GM19240 (cell line): Measurements from ENCODE around the gene CRBN.

Source experiments
- DNase-seq: peaks from one replicate; pipeline ENCODE4 v3.0.0; 2011; ENCODE audit warnings: low spot score; ENCODE audit not compliant: insufficient read length

Gene CRBN

DNA sequence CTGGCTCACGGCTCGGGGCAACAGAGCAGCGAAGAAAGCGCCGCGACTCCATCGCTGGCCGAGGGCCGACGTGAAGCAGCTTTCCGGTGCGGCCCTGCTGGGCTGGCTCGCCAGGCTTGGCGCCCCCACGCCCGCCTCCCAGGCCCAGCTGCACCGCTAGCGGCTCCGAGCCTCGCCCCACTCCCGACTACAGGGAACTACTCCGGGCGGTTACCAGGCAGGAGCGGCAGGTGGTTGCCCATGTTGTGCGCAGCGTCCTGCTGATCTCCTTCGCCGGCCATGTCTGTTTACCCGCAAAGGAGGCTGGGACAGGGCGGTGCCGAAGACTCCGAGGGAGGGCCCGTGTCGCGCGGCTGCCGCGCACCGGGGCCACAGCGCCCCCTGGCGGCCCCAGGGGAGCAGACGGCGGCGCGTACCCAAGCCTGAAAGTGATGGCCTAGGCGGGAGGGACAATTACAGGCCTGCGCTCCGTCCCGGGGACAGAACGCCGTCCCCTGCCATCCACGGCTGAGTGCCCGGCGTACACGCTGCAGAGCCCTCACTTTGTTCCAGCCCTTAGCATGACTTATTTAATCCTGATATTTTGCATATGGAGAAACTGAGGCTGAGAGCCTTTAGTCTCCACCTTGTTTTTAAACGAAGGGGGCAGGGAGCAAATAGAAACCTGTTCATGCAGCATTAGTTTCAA is at the start of gene CRBN:
TSS of gene CRBN (minus strand) at position 285 of the 688 bp plus-strand sequence. CDS start at position 281, 4 bp downstream.
- peak; percentile 79 for DNase-seq

DNA sequence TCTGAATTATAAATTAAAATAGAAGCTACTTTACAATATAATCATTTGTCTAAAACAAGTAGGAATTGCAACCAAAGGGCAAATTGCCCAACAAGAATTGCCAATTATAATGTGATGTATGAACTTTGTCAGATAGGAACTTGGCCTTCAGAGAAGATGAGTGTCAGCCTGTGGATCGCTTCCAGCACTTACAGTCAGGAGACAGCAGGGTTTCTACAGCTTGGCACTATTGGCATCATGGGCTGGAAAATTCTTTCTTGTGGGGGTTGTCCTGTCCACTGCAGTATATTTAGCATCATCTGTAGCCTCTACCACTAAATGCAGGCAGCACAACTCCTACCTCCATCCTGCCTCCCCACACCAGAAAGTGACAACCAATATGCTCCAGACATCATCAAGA is 48.1 kb upstream of the CRBN start:
- DNase-seq: no peak

DNA sequence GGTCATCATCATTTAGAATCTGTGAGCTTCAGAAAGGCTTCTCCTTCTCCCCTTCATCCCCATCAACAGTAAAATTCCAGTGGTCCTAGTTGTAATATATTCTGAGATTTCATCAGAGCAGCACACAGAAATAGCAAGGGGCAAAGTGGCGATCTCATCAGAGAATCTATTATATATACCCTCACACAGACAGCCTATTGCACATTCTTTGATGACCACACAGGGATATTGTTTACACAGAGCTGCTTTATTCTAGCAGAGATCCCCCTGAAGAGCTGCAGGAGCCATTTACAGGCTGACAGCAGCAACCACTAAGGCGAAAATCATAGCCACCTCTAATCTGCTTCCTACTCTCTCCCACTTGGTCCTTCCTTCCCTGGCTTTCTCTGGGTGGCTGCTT is 42.0 kb upstream of the CRBN start:
- DNase-seq: no peak

DNA sequence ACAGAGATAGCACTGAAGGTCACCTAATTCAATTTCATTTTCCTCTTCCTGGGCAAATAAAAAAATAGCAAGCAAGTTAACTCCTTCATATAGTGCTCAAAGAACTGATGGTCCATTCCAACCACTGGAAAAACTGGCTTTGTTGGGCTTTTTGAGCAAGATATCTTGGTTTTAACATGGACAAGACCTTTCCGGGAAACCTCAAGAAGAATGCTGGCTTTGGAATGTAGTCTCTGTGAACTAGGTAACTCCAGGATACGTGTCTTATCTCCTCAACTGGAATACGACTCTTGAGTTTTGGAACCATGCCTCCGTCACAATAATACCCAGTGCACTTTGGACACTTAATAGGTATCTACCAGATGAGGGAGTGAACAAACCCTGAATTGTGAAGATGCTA is 36.9 kb upstream of the CRBN start:
- DNase-seq: no peak

DNA sequence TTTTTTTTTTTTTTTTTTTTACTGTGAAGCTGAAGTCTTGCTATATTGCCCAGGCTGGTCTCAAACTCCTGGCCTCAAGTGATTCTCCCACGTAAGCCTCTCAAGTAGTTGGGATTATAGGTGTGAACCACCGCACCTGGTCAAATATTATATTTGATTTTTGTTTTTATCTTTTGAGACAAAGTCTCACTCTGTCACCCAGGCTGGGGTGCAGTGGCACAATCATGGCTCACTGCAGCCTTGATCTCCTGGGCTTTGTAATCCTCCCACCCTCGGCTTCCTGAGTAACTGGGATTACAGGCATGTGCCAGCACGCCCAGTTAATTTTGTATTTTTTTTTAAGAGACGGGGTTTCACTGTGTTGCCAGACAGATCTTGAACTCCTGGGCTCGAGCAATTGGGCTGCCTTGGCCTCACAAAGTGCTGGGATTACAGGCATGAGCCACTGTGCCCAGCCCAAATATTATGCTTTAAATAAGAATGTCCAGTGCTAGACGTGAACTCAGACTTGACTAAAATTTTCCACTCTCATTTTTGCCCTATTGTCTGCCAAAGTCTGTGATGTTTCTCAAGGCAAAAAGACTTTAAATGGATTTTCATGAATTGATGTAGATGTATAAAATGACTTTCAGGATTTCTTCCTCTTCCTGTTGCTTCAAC is 33.4 kb upstream of the CRBN start:
- no peak for DNase-seq

DNA sequence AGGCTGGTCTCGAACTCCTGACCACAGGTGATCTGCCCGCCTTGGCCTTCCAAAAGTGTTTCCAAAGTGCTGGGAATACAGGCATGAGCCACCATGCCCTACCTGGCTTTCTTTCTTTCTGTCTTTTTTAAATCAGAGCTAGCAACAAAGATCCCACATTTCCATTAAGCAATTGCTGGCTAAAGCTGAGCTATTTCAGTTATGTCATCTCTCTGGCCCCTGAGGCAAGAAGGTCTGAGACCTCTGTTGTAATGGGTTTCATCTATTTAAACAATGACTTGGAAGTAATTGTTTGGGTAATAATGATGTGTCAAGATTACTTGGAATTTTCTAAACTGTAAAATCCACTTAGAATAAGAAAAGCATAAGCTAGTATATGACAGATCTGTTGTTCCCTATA is 30.2 kb upstream of the CRBN start:
- DNase-seq: no peak

DNA sequence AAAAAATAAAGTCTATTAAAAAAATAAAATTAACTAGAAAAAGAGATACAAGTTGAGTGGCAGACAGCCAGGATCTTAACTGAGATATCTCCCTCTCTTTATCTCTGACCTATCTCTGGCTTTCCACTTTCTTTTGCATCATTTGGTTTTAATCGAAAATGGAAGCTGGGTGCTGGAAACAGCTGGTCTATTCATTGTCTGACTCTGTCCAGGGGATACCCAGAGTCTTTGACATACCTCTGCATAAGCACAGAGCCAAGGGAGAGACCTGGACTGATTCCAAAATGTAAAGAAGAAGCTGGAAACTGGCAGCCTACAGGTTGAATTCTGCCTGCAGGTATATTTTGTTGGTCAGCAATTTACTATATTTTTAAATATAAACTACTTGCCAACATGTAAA is 29.6 kb upstream of the CRBN start:
- DNase-seq: no peak

DNA sequence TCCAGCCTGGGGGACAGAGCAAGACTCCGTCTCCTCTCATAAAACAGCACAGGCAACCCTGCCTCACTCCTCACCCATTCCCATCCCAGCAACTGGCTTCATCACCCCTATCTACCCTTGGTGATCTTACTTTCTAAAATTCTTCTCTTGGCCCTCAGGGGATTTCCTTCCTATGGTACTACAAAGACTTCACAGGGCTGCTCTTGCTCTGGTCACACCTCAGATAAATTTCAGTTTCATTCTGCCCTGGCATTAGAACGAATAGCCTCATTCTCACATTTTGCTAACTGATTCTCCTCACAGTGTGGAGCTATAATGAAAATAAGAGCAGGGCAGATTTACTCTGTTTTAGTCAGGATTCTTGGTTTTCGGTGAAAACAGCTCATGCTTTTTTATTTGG is 22.1 kb upstream of the CRBN start:
- no peak for DNase-seq

DNA sequence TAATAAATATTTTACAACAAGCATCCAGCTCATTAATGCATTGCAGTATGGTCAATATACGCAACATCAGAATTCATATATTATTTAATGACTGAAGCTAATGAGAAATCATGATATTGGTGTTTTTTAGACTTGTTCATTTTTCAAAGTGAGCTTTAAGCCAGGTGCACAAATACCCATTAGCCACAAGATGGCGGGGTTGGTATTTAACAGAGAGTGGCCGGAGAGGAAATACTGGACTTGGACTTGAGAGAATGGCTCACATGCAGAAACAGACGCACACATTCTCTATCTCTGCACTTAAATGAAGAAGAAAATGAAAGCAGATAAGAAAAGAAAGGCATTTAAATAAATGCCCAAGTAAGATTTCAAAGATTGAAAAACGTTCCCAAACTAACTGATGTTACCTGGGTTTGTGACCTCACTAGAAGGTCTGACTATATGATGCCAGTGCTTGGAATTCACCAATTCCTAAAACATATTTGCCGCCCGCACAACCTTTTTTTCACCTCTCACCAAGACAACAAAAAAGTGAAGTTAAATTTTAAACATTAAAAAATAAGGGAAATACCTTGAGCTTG is 21.2 kb upstream of the CRBN start:
- no peak for DNase-seq

DNA sequence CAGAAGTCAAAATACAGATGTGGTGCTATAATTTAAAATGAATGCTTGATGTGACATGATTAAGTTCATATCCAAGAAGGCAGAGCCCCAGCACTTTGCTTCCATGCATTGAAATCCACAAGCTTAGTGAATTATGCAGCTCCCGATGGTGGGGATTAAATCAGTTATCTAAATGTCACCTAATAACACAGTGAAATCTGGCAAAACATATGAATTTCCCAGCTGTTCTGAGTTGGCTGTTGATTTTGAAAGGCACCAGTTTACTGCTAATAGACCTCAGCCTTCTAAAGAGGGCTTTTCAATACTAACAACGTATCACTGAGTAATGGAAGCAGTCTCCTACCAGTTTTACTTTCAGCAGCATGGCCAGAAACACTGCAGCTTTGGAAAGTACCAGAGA is 19.8 kb upstream of the CRBN start:
- no peak for DNase-seq

DNA sequence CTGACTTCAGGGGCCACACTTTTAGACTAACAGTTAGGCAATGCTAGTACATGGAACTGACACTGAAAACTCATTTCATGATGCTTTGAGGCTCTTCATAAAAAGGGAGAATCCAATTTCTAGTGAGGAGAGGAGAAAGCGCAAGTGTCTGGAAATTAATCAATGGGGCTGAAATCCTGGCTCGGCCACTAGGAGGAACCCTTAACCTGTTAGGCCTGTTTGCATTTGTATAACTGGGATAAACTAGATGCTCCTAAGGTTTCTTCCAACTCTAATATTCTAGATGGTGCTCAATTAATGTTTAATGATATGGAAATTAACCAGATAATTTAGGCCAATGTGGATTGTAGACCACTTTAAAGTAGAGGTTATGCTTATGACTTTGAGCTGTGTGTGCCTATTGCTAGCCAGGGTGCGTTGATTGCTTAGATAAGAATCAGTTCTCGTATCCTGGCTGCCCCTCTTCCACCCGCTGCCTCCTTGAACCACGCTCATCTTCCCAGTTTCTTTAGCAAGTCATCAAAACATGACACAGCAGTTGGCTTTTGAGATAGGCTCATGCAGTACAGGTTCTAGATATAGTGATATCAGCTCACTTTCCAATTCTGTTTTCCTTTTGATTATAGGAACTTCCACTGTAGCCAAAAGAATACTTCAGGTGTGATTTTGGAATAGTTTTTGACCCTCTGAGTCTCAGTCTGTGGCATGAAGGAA is 16.8 kb upstream of the CRBN start:
- no peak for DNase-seq

DNA sequence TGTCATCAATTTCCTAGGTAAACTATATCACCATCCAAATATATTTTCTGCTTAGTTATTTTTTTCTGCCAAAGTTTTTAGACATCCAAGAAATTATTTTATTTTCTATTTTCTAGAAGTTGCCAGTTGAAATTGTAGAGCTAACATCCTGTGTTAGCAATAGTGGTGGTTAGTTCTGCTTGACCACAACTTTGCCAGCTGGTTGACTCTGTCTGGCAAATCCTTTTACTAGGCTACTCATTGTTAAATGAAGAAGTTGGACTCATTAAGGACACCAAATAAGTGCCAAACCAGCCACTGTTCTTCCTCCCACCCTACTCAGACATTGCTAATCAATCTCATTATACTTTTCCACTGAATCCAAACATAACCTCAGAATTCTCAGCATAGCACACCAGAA is 15.4 kb upstream of the CRBN start:
- no peak for DNase-seq

DNA sequence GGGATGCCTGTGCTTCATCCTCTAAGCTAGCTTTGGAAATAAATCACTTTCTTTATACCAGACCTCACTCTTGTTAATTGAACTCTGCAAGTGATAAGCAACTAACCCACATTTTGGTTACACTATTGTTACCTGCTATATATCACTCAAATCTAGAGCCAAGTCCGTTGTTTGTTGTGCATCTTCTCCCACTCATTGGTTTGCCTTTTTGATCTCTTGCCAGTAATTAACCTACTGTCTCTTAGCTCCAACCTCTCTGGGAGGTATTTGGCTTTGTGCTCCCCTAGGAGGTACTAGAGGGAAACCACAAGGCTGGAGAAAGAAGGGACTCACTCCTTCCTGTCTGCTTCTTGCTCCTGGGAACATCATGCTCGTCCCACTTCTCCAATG is 12.8 kb upstream of the CRBN start:
- no peak for DNase-seq

DNA sequence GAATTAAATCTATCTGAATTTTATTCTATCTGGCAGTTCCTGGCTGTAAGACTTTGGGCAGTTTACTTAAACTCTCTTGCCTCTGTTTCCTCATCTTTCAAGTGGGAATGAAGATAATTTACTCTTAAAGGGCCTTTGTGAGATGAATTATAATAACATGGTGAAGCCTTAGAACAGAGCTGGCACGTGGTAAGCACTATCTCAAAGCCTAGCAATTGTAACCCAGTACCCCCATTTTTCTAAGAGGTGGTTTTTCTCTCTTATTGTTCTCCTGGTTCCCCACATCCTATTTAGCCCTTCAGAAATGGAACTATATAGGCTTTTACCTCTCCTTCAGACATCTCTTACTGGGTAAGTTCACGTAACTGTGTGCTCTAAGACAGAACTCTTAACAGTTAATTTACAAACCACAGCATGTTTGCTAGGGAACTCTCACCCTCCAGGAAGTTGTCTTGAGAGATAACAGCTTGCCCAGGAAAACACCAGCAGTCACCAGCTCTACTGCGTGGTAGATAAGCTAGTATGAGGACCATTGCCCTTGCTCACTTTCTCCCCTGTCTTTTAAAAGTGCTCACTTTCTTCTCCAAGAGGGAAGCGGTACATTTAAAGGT is 12.3 kb upstream of the CRBN start:
- DNase-seq: no peak

DNA sequence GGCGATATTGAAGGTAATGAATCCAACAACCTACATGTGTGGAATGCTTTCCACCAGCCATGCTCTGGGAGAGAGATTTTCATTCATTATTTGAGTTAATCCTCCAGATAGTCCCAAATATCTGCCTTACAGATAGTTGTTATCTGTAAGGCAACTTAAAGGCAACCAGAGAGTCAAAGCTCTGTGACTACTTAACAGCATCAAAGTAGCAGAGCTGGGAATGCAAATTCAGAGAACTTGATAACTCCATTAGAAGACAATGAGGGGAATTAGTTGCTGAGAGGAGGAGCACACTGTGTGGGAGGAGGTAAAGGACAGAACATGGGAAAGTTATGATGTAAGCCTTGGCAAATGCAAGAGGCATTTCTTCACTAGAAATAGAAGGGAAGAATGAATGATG is 10.5 kb upstream of the CRBN start:
- no peak for DNase-seq

DNA sequence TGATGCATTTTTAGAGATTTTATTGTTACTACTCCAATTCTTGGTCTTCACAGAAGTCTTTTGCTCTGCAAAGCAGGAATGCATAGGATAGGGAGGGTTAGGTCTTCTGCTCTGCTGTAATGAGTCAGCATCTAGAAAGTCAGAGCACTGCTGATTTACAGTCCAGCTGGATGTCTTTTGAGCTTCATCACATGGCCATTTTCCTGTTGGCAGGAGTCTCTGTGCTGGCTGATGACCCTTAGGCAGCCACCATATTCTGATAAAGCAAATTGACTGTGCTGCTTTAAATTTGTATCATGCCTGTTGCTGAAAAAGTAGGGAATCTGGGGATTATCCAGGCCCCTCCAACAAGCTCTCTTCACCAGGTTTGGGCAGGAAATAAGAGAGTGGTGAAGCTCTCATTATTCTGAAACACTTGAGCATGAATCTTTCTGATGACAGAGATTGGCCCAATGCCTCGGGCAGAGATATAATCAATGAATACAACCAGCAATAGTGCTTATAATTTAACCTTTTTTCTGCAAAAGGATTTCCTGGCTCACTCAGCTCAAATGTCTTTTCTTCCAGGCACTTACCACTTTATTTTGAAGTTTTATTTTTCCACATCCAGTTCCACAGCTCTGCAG is 9.7 kb upstream of the CRBN start:
- DNase-seq: no peak

DNA sequence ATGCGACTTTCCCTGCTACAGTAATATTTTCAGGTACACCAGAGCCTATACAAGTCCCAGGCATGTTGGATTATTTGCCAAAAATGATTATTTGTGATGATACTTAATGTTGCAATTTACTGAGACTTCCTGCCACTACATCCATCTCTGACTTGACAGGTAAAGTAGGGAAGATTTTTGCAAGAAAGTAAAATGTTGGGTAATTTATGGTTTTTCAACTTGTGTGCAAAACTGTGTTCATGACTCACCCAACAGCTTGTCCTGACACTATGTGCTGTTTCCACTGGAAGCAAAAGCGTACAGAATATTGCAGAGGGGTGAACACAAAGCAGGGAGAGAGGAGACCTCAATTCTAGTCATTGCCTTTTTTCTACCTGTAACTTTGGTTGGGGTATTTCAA is 5.4 kb upstream of the CRBN start:
- DNase-seq: no peak

DNA sequence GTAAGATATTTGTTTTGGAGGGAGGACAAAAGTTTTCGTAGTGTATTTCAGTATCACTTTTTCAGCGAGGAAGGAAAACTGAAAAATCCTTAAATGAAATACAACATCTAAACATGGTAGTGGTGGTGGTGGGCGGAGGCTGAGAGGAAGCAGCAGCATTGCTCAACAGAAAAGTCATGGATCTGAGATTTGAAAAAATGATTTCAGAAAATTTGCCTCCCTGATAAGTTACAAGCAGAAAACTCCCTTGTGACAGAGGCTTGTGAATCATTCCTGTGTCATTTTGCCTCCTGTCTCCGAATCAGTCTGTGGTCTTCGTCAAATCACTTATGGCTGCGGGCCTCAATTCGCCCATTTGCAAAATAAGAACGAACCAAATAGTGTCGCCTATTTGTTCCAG is 965 bp upstream of the CRBN start:
- DNase-seq: no peak

DNA sequence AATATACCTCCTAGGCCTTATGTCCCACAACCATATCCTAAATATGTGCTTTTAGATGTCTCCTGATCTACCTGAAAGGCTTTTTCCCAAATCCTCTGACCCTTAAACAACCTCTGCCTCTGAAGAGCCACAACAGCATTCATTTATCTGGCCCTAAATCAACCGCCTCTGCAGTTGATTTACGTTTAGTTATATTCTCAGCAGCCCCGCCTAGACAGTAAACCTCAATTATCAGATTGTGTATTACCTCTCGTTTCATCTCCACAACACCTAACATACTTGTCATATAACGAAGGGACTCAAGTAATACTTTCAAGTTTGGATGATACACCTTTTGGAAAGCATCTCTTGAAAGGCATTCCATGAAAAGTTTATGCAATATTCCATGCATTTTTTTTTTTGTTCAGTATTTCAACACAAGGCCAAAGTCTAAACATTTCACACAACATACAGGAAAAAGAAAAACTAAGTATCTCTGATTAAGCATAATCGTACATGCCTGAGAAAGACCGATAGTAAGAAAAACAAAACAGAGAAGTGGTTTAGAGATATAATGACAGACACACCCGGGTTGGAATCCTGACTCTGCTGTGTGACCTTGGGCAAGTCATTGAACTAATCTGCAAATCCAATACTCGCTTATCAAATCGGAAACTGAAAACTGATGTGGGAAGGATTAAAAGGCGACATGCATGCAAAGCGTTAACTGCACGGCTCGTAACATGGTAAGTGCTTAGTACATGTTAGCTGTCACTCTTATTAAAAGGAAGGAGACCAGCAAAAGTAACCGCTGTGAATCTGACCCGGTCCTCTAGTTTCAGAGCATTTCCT is 778 bp downstream of the CRBN start:
- no peak for DNase-seq

DNA sequence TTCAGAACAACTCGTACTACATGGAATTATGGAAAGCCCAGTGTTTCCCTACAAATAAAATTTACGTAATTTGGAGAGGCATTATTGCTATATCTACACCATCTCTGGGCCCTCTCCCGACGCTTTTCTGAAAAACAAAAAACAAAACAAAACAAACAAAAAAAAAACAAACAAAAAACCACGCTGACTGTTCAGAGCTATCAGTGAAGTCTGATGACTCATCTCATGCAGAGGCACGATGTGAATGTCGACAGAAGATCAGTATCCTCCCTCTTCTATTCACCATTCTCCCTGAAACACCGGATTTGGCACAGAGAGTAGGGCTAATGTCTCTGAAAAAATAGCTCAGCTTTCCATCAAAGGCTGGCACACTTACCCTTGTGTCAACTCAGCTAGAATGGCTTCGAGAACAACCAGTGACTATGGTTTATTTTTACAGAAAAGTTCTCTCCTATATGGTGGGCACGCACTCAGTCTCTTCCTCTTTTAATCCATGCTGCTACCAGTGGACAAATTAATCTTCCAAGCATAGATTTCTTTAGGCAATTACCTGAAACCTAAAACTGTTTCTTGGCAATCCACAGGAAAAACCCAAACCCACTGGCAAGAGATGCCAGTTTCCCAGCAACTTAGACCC is 1.5 kb downstream of the CRBN start:
- DNase-seq: no peak
